ENCODE data around the gene TMEM63C. TPM values are rescaled to one million over a fixed set of nuclear protein-coding genes. Genes with fewer than 3 reads are reported as not detected.

Gene TMEM63C
- total and polyA plus RNA-seq, 4 experiments from 2014 or later = 0.36 to 1.7 TPM; not detected in 2

DNA sequence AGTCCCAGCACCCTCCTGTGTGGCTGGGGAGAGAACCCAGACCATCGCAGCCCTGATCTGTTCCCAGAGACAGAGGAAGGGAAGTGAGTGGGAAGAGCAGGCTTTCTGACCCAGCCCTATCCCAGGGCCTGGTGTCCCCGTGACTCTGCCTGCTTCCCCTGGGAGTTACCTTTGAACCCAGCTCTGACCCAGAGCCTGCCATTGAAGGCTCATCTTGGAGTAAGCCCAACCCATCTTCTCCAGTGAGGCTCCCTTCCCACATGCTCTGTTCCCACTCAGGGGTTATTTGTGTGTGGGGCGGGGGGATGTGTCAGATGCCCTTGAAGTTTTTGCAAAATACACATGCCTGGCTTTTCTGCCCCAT is 6.0 kb downstream of the TMEM63C start:
- H3K4me1 Mint-ChIP-seq = peaks cover 3 to 4% (median 3%) of the 10 kb centered on the region in 4 donors

GRCh38 chr14:77189479-77189878 is 7.9 kb downstream of the TMEM63C start:
- intact Hi-C loops (cut with micrococcal nuclease) = no loop called here

More for the DNA sequence above, 6.0 kb downstream of the TMEM63C start:
- no peak overlapping the region for H3K27ac Mint-ChIP-seq
- Histone ChIP-seq H3K9me3 (ENCODE audit: control insufficient read depth in 1 of 2, low read length in 2 of 2) (no peaks in the 10 kb centered on the region), H3K27me3 (ENCODE audit: insufficient read depth, low read length) (no peaks in the 10 kb centered on the region), H3K4me1 (ENCODE audit: insufficient read depth, low read length) (peaks cover 5% of the 10 kb centered on the region), H3K27ac (ENCODE audit: low read depth, low read length) (no peak overlapping the region), H3K36me3 (ENCODE audit: insufficient read depth, low read length) (no peaks in the 10 kb centered on the region), H3K4me3 (ENCODE audit: low read length in 2 of 2) (no peak overlapping the region)
- H3K4me3 Mint-ChIP-seq = no peak overlapping the region
- no peaks in the 10 kb centered on the region for H3K36me3 Mint-ChIP-seq
- peaks cover 8 to 21% of the 10 kb centered on the region in 2 donors for H3K27me3 Mint-ChIP-seq
- no peak for DNase-seq
- POLR2A ChIA-PET (ENCODE audit: partially characterized antibody) = no interaction called here
- CTCF ChIA-PET (ENCODE audit: partially characterized antibody) = no interaction called here
- peaks cover 0 to 1% (median 0%) of the 10 kb centered on the region in 8 donors for H3K9me3 Mint-ChIP-seq
- intact Hi-C loops (cut with micrococcal nuclease) = no loop called here

DNA sequence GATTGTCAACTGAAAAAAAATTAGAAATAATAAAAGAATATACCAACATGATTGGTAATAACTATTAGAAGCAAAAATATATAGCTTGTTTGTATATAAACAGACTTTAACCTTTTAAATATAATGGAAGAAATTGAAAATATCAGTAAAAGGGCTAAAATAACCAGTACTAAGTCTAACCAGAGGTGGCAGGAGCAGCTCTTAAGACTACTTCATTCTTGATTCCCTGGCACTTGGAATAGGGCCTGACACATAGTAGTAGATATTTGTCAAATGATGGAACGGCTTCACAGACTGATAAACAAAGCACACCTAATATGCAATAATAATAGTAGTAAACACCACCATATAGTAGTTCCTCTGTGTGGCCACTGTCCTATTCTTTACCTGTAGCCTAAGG is 9.4 kb downstream of the TMEM63C start:
- H3K9me3 Mint-ChIP-seq = peaks cover 0 to 2% (median 0%) of the 10 kb centered on the region in 8 donors
- CTCF ChIA-PET (ENCODE audit: partially characterized antibody) = no interaction called here
- Histone ChIP-seq H3K4me1 (ENCODE audit: insufficient read depth, low read length) (no peaks in the 10 kb centered on the region), H3K27ac (ENCODE audit: low read depth, low read length) (no peak overlapping the region), H3K27me3 (ENCODE audit: insufficient read depth, low read length) (no peaks in the 10 kb centered on the region), H3K4me3 (ENCODE audit: low read length in 2 of 2) (no peak overlapping the region), H3K9me3 (ENCODE audit: control insufficient read depth in 1 of 2, low read length in 2 of 2) (no peaks in the 10 kb centered on the region), H3K36me3 (ENCODE audit: insufficient read depth, low read length) (no peaks in the 10 kb centered on the region)
- peaks cover 8 to 13% of the 10 kb centered on the region in 2 donors for H3K27me3 Mint-ChIP-seq
- POLR2A ChIA-PET (ENCODE audit: partially characterized antibody) = no interaction called here
- intact Hi-C loops (cut with micrococcal nuclease) = no loop called here
- no peak for DNase-seq
- H3K4me1 Mint-ChIP-seq = no peaks in the 10 kb centered on the region
- no peak overlapping the region for H3K27ac Mint-ChIP-seq
- H3K4me3 Mint-ChIP-seq = no peak overlapping the region
- H3K36me3 Mint-ChIP-seq = no peaks in the 10 kb centered on the region

More at GRCh38 chr14:77189479-77189878, 7.9 kb downstream of the TMEM63C start:
- no peak overlapping the region for H3K27ac Mint-ChIP-seq
- H3K4me3 ChIP-seq (ENCODE audit: low read length in 2 of 2) = no peak overlapping the region
- no peaks in the 10 kb centered on the region for H3K27me3 ChIP-seq (ENCODE audit: insufficient read depth, low read length)
- no peaks in the 10 kb centered on the region for H3K36me3 Mint-ChIP-seq
- CTCF ChIA-PET (ENCODE audit: partially characterized antibody) = interaction anchor here (0.6 kb wide), 1 partner anchor 26 kb away, joined by 4 read pairs; no protein-coding TSS in a partner anchor
- DNase-seq = no peak
- H3K4me3 Mint-ChIP-seq = no peak overlapping the region
- H3K4me1 Mint-ChIP-seq = no peaks in the 10 kb centered on the region
- no peaks in the 10 kb centered on the region for H3K4me1 ChIP-seq (ENCODE audit: insufficient read depth, low read length)
- peaks cover 6 to 15% of the 10 kb centered on the region in 2 donors for H3K27me3 Mint-ChIP-seq
- H3K27ac ChIP-seq (ENCODE audit: low read depth, low read length) = no peak overlapping the region
- H3K9me3 Mint-ChIP-seq = peaks cover 0 to 2% (median 0%) of the 10 kb centered on the region in 8 donors
- POLR2A ChIA-PET (ENCODE audit: partially characterized antibody) = no interaction called here
- no peaks in the 10 kb centered on the region for H3K36me3 ChIP-seq (ENCODE audit: insufficient read depth, low read length)
- H3K9me3 ChIP-seq (ENCODE audit: control insufficient read depth in 1 of 2, low read length in 2 of 2) = no peaks in the 10 kb centered on the region

GRCh38 chr14:77194706-77195105 is 13.1 kb downstream of the TMEM63C start:
- ChIA-PET CTCF (ENCODE audit: partially characterized antibody) (no interaction called here), POLR2A (ENCODE audit: partially characterized antibody) (no interaction called here)
- Histone ChIP-seq H3K27ac (ENCODE audit: low read depth, low read length) (no peak overlapping the region), H3K9me3 (ENCODE audit: control insufficient read depth in 1 of 2, low read length in 2 of 2) (no peaks in the 10 kb centered on the region), H3K4me1 (ENCODE audit: insufficient read depth, low read length) (no peaks in the 10 kb centered on the region), H3K4me3 (ENCODE audit: low read length in 2 of 2) (no peak overlapping the region), H3K27me3 (ENCODE audit: insufficient read depth, low read length) (no peaks in the 10 kb centered on the region), H3K36me3 (ENCODE audit: insufficient read depth, low read length) (no peaks in the 10 kb centered on the region)
- intact Hi-C loops (cut with micrococcal nuclease) = no loop called here
- H3K27ac Mint-ChIP-seq = no peak overlapping the region
- peak overlapping the region in 1 of 8 donors; percentile 61 for H3K4me3 Mint-ChIP-seq
- no peaks in the 10 kb centered on the region for H3K4me1 Mint-ChIP-seq
- peaks cover 9 to 15% of the 10 kb centered on the region in 2 donors for H3K27me3 Mint-ChIP-seq
- no peak for DNase-seq
- peaks cover 0 to 2% (median 0%) of the 10 kb centered on the region in 8 donors for H3K9me3 Mint-ChIP-seq
- no peaks in the 10 kb centered on the region for H3K36me3 Mint-ChIP-seq

DNA sequence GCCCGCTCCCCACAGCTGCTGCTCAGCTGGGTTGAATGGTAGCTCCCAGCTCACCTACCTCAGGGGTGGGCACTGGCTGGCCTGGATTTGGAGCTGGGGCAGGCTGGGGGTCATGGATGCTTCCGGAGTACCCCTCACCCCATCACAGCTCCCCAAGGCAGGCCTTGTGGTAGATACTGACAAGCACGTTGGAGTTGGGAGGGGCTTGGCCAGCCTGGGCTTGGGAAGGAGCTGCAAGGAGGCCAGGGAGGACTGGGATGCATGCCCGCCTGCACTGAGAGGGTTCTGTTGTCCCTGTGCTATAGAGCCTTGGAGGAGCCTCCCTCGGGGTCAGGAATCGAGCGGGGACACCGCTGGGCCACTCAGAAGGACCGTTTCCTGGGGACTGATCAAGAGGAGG is 14.2 kb downstream of the TMEM63C start:
- CTCF ChIA-PET (ENCODE audit: partially characterized antibody) = no interaction called here
- H3K27ac Mint-ChIP-seq = no peak overlapping the region
- intact Hi-C loops (cut with micrococcal nuclease) = no loop called here
- peaks cover 0 to 2% (median 0%) of the 10 kb centered on the region in 8 donors for H3K9me3 Mint-ChIP-seq
- no peak overlapping the region for H3K27ac ChIP-seq (ENCODE audit: low read depth, low read length)
- H3K9me3 ChIP-seq (ENCODE audit: control insufficient read depth in 1 of 2, low read length in 2 of 2) = no peaks in the 10 kb centered on the region
- no peaks in the 10 kb centered on the region for H3K36me3 ChIP-seq (ENCODE audit: insufficient read depth, low read length)
- no peak overlapping the region for H3K4me3 Mint-ChIP-seq
- no peaks in the 10 kb centered on the region for H3K4me1 Mint-ChIP-seq
- H3K36me3 Mint-ChIP-seq = no peaks in the 10 kb centered on the region
- POLR2A ChIA-PET (ENCODE audit: partially characterized antibody) = no interaction called here
- H3K27me3 ChIP-seq (ENCODE audit: insufficient read depth, low read length) = no peaks in the 10 kb centered on the region
- no peak overlapping the region for H3K4me3 ChIP-seq (ENCODE audit: low read length in 2 of 2)
- no peaks in the 10 kb centered on the region for H3K4me1 ChIP-seq (ENCODE audit: insufficient read depth, low read length)
- DNase-seq = no peak
- H3K27me3 Mint-ChIP-seq = peaks cover 10 to 15% of the 10 kb centered on the region in 2 donors

- Mint-ChIP-seq H3K9me3 (peaks cover 0 to 2% (median 0%) of the 10 kb centered on the region in 8 donors), H3K27me3 (peaks cover 9 to 15% of the 10 kb centered on the region in 2 donors)
Measured at GRCh38 chr14:77197988-77198387, 16.4 kb downstream of the TMEM63C start.

DNA sequence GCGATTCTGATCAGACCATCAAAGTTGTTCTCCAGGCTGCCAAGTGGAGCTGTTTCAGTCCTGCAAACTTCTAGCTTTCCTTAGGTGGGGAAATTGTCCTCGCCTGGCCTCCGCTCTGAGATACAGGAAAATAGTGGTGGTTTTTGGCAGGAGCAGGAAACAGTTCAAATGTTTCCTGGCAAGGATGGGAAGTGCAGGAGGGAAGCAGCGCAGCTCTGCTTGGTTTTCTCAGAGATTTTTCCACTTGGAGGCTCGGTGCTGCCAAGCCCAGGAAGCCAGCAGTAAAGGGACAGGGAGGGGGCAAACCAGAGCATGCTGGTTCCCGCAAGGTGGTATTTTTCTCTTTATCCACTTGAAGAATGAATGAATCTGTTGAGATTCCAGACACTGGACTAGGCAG is 17.0 kb downstream of the TMEM63C start:
- Histone ChIP-seq H3K36me3 (ENCODE audit: insufficient read depth, low read length) (no peaks in the 10 kb centered on the region), H3K4me1 (ENCODE audit: insufficient read depth, low read length) (no peaks in the 10 kb centered on the region), H3K27me3 (ENCODE audit: insufficient read depth, low read length) (no peaks in the 10 kb centered on the region), H3K9me3 (ENCODE audit: control insufficient read depth in 1 of 2, low read length in 2 of 2) (no peaks in the 10 kb centered on the region), H3K27ac (ENCODE audit: low read depth, low read length) (no peak overlapping the region), H3K4me3 (ENCODE audit: low read length in 2 of 2) (no peak overlapping the region)
- Mint-ChIP-seq H3K27ac (no peak overlapping the region), H3K27me3 (peaks cover 9 to 15% of the 10 kb centered on the region in 2 donors), H3K4me1 (no peaks in the 10 kb centered on the region), H3K9me3 (peaks cover 0 to 2% (median 0%) of the 10 kb centered on the region in 8 donors), H3K4me3 (no peak overlapping the region), H3K36me3 (no peaks in the 10 kb centered on the region)
- CTCF ChIA-PET (ENCODE audit: partially characterized antibody) = no interaction called here
- no peak for DNase-seq
- intact Hi-C loops (cut with micrococcal nuclease) = no loop called here
- POLR2A ChIA-PET (ENCODE audit: partially characterized antibody) = no interaction called here

More at GRCh38 chr14:77197988-77198387, 16.4 kb downstream of the TMEM63C start:
- ChIA-PET CTCF (ENCODE audit: partially characterized antibody) (no interaction called here), POLR2A (ENCODE audit: partially characterized antibody) (no interaction called here)
- Histone ChIP-seq H3K27me3 (ENCODE audit: insufficient read depth, low read length) (no peaks in the 10 kb centered on the region), H3K27ac (ENCODE audit: low read depth, low read length) (no peak overlapping the region), H3K9me3 (ENCODE audit: control insufficient read depth in 1 of 2, low read length in 2 of 2) (no peaks in the 10 kb centered on the region), H3K4me1 (ENCODE audit: insufficient read depth, low read length) (no peaks in the 10 kb centered on the region), H3K36me3 (ENCODE audit: insufficient read depth, low read length) (no peaks in the 10 kb centered on the region), H3K4me3 (ENCODE audit: low read length in 2 of 2) (no peak overlapping the region)
- Mint-ChIP-seq H3K36me3 (no peaks in the 10 kb centered on the region), H3K4me3 (no peak overlapping the region), H3K4me1 (no peaks in the 10 kb centered on the region), H3K27ac (no peak overlapping the region)
- DNase-seq = no peak
- intact Hi-C loops (cut with micrococcal nuclease) = no loop called here

GRCh38 chr14:77199590-77199989 is 18.0 kb downstream of the TMEM63C start:
- DNase-seq = no peak
- Histone ChIP-seq H3K36me3 (ENCODE audit: insufficient read depth, low read length) (no peaks in the 10 kb centered on the region), H3K27me3 (ENCODE audit: insufficient read depth, low read length) (no peaks in the 10 kb centered on the region), H3K9me3 (ENCODE audit: control insufficient read depth in 1 of 2, low read length in 2 of 2) (no peaks in the 10 kb centered on the region), H3K27ac (ENCODE audit: low read depth, low read length) (no peak overlapping the region), H3K4me3 (ENCODE audit: low read length in 2 of 2) (no peak overlapping the region), H3K4me1 (ENCODE audit: insufficient read depth, low read length) (no peaks in the 10 kb centered on the region)
- no peaks in the 10 kb centered on the region for H3K4me1 Mint-ChIP-seq
- intact Hi-C loops (cut with micrococcal nuclease) = no loop called here
- POLR2A ChIA-PET (ENCODE audit: partially characterized antibody) = no interaction called here
- peaks cover 9 to 15% of the 10 kb centered on the region in 2 donors for H3K27me3 Mint-ChIP-seq
- no peak overlapping the region for H3K27ac Mint-ChIP-seq
- no peaks in the 10 kb centered on the region for H3K36me3 Mint-ChIP-seq
- H3K9me3 Mint-ChIP-seq = peaks cover 0 to 2% (median 0%) of the 10 kb centered on the region in 8 donors
- CTCF ChIA-PET (ENCODE audit: partially characterized antibody) = no interaction called here
- no peak overlapping the region for H3K4me3 Mint-ChIP-seq

Data from CD4-positive, alpha-beta memory T cell (primary cell).